ENCODE measurements around the gene EEF1B2.
"Not testable (repeated sequence)": the region's sequence is repeated elsewhere in the genome, so short reads cannot be mapped to it uniquely, and the experiment has no call there.

Gene EEF1B2

DNA sequence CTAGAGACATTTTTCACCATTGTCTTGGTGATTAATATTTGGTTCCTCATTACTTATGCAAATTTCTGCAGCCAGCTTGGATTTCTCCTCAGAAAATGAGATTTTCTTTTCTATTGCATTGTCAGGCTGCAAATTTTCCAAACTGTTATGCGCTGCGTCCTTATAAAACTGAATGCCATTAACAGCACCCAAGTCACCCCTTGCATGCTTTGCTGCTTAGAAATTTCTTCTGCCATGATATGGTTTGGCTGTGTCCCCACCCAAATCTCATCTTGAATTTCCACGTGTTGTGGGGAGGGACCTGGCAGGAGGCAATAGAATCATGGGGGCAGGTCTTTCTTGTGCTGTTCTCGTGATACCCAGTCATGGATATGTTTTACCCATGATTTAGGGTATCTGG is 8.5 kb downstream of the EEF1B2 start:
- not testable (repeated sequence) for DNase-seq

DNA sequence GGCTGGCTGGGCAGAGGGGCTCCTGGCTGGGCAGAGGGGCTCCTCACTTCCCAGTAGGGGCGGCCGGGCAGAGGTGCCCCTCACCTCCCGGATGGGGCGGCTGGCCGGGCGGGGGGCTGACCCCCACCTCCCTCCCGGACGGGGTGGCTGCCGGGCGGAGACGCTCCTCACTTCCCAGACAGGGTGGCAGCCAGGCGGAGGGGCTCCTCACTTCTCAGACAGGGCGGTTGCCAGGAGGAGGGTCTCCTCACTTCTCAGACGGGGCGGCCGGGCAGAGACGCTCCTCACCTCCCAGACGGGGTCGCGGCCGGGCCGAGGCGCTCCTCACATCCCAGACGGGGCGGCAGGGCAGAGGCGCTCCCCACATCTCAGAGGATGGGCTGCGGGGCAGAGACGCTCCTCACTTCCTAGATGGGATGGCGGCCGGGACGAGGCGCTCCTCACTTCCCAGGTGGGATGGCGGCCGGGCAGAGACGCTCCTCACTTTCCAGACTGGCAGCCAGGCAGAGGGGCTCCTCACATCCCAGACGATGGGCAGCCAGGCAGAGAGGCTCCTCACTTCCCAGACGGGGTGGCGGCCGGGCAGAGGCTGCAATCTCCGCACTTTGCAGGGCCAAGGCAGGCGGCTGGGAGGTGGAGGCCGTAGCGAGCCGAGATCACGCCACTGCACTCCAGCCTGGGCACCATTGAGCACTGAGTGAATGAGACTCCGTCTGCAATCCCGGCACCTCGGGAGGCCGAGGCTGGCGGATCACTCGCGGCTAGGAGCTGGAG is 12.1 kb downstream of the EEF1B2 start:
- DNase-seq = not testable (repeated sequence)

DNA sequence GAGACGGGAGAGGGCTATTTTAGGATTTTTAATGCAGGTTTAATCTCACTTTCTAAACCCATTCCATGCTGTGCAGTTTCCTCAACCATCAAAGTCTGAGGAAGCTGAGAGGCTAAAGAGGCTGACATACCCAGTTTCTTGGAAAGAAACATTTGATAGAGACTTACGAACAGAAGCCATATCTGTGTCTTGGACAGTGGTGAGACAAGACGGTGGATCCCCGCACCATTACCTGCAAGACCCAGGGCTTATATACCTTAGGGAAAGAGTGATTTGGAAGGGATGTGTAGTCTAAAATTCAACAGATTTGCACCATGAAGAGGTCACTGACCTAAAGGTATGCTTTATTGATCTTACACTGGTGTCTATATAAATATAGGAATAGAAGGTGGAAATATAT is 13.5 kb downstream of the EEF1B2 start:
- no peak for DNase-seq

DNA sequence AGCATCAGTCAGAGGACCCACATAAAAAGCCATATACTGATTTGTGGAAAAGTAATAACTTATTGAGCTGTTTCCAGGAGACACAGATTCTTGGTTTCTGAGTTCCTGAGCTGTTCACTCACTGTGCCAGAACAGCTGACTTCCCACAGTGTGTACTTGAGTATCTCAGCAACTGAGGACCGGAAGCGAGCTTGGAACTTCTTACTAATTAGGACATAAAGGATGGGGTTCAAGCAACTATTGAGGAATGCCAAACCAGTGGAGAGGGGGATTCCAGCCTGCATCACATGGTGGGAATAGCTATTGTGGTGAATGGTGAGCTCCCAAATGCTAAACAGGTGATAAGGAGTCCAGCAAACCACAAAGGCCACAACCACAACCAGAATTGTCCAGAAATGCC is 16.4 kb downstream of the EEF1B2 start:
- DNase-seq = no peak

DNA sequence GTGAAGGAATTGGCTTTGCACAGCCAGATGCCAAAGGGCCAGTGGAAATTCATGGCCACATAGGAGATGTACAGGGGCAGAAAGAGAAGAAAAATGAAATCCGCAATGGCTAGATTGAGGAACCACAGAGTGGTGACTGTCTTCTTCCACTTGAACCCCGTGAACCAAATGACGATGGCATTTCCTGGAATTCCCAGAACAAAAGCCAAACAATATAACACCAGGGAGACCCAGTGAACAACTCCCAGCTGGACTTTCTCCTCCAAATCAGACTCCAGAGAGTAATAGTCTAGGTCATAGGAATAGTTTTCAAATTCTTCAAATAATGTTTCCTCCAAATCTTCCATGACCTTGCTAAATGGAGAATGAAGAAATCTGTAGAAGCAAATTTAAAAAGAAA is 17.2 kb downstream of the EEF1B2 start:
- DNase-seq = no peak

DNA sequence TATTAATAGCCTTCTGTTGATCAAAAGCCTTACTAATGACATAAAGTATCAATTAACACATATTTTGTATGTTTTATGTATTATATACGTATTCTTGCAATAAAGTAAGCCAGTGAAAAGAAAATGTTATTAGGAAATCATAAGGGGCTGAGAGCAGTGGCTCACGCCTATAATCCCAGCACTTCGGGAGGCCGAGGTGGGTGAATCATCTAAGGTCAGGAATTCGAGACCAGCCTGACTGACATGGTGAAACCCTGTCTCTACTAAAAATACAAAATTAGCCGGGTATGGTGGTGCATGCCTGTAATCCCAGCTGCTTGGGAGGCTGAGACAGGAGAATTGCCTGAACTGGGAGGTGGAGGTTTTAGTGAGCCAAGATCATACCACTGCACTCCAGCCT is 21.8 kb downstream of the EEF1B2 start:
- not testable (repeated sequence) for DNase-seq

DNA sequence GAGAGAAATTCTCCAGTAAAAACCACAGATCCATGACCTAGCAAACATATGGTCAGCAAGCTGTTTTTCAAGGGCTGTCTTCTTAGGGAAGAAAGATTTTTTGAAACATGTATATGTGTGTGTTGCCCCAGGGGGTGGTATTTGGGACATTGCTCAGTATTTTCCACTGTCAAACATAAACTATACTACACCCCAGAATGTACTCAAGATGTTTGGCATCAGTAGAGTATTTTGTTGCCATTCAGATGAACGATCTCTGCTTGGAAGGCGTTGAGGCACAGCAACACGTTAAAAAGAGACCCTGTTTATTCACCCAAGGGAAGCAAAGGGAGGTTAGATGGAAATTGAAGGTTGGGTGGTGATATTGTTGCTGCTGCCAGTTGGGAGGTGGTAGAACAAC is 30.0 kb downstream of the EEF1B2 start:
- no peak for DNase-seq

DNA sequence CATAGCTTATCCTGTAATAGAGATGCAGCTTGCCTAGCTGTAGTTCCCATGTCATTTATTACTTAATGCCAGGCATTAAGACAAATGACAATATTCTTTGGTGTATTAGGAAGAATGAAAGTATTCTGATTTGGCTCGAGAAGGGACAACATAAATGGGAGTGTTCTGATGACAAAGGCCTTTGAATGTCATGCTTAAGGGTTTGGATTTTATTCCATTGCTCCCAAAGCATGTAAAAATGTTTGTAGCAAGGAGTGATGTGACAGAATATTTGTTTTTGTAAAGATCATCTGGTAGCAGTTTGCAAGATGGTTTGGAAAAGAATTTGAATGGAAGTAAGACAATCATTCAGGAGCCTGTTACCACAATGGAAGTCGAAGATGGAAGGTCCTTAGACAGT is 30.4 kb downstream of the EEF1B2 start:
- DNase-seq = no peak

DNA sequence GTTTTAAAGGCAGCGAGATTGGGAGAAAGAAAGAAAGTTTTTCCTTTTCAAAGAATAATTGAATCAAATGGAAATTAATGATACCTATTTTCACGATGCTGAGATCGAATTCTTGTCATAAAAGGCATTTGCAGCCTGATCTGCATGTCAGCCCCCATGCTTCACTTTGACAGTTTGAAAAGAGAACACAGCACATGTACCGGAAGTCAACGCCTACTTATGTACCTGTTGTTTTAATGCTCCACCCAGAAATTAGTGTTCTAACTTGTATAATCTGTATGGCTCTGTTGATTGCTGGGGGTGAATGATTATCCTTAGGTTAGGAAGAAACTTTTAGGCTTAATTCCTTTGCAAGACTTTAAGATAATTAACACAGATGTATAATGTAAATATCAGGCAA is 31.0 kb downstream of the EEF1B2 start:
- DNase-seq = no peak

DNA sequence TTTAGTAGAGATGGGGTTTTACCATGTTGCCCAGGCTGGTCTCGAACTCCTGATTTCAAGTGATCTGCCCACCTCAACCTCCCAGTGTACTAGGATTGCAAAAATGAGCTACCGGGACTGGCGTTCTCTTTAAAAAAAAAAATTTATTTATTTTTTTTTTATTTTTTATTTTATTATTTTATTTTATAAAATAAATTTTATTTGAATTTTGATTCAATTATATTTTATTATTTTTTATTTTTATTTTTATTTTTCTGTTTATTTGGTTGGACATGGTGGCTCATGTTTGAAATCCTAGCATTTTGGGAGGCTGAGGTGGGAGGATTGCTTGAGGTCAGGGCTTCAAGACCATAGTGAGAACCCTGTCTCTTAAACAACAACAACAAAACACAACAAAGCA is 32.5 kb downstream of the EEF1B2 start:
- no peak for DNase-seq

DNA sequence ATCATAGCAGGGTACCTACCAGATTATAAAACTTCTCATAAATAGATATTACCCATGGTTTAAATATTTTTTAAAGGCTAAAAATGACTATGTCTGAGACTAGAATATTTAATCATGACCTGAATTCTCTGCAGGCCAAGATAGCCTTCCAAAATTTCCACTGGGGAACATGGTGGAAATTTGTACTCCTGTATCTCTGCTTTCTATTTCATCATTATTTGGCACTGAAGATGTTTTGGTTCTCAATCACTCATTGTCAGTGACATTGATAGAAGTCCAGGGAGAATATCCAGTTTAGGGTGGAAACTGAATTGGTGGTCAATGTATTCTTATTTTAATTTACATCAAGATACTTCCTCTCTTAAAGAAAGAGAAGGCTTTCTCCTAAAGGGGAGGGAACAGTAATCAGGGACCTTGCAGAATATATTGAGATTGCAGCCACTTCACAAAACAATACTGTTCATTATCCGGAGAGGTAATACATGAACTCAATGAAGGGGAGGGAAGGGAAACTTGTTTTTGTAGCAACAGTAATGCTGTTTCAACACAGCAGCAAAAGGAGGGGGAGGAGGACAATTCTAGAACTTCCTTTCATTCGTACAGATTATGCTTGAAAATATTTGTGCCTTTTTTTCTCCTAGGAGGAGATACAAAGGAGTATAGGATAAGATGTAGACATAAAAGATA is 34.1 kb downstream of the EEF1B2 start:
- DNase-seq = no peak

DNA sequence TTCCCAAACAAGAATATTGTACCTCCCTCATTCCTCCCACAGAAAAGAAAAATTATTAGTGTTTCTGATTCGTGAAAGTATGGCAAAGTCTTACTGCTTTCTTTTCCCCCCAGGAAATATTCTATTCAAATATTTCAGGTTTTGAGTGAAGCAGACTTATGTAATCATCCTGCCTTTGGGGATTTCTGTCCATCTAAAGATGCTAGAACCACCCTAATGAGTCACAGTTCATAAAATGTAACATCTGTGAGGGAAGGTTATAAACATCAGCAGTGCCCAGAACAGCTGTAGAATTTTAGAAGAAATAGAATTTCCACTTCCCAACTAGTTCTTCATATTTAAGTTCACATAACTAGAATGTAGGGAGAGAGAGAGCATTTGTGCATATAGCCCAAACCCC is 39.0 kb downstream of the EEF1B2 start:
- DNase-seq = no peak

DNA sequence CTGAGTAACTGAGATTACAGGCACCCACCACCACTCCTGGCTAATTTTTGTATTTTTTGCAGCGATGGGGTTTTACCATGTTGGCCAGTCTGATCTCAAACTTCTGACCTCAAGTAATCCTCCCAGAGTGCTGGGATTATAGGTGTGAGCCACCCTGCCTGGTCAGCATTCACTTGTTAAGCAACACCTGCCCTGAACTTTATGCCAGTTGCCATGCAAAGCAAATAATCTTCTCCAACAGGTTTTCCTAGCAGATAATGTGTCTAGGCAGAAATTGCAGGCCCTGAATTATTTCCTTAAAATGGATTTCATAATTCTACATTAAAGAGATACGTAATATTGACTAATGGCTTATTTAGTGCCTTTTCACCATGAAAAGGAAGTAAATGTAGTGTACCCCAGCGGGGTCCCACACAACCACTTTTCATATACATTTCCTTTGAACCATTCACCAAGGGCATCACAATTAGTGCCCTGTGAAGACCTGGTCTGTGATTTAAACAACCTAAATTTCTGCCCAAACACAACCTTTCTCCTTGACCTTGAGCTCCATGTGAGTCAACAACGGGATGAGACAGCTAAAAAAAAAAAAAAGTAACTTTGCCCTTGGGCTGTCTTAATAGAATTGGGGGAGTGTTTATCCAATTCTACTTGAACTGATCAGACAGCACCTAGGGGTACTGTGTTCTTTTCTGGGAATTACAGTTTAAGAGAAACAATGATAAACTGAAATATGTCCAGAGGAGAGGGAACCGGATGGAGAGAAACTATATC is 41.6 kb downstream of the EEF1B2 start:
- DNase-seq = no peak

DNA sequence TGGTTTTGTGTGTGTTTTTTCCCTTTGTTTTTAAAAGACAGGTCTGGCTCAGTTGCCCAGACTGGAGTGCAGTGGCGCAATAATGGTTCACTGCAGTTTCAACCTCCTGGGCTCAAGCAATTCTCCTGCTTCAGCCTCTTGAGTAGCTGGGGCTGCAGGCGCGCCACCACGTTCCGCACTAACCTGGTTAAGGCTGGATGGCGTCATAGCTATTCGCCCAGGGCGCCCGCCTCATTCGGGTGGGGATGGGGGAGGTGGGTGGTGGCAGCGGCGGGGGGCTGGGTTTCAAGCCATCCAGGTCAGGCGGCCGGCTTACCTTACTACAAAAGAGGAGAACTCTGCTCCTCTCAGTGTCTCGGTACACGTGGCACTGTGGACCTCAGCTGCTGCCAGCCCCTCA is 42.8 kb downstream of the EEF1B2 start:
- DNase-seq = no peak

DNA sequence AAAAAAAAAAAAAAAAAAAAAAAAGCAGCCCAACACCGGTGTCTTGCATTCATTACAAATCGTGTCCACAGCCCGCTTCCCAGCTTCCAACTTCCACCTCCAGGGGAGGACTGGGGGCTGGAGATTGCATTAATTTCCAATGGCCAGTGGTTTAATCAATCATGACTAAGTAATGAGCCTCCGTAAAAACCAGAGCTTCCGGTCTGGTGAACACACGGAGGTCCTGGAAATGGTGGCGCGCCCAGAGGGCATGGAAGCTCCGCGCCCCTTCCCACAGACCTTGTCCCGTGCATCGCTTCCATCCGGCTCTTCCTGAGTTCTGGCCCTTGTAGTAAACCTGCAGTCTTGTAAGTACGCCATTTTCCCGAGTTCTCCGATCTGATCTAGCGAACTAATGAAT is 43.6 kb downstream of the EEF1B2 start:
- DNase-seq = no peak

DNA sequence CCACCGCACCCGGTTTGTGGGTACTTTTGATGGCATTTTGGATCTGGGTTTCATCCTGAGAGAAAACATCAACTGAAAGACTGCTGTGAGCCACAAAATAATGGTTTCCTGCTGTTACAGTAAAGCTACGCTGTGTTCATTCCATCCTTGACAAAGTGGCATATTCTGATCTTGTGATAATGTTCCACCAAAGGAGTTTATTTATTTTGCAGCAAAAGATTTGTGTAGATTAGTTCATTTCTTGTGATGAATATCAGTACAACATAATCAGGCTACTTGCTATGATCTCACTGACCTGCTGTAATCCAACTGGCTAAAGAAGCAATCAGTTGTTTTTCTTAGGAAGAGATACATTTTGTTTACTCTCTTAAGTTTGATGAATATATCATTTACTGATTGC is 45.0 kb downstream of the EEF1B2 start:
- DNase-seq = no peak

DNA sequence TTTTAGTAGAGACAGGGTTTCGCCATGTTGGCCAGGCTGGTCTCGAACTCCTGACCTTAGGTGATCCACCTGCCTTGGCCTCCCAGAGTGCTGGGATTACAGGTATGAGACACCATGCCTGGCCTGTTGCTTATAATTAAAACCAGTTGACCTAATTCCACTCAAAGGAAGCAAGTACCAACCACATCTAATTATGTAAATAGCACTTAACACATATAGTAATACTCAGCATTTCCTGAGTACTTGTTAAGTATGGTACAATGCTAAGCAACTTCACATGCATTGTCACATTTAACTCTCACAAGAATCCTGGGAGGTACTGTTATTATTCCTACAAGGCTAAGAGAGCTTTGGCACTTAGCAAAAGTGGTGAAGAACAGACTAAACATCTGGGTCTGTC is 47.6 kb downstream of the EEF1B2 start:
- not testable (repeated sequence) for DNase-seq

DNA sequence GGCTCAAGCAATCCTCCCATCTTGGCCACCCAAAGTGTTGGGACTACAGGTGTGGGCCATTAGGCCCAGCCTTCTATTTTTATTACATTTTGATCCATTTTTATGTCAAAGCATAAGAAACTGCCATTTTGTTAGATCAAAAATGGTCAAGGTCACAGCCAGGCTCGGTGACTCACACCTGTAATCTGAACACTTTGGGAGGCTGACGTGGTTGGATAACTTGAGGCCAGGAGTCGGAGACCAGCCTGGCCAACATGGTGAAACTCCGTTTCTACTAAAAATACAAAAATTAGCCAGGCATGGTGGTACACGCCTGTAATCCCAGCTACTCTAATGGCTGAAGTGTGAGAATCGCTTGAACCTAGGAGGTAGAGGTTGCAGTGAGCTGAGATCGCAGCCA is 49.2 kb downstream of the EEF1B2 start:
- no peak for DNase-seq

DNA sequence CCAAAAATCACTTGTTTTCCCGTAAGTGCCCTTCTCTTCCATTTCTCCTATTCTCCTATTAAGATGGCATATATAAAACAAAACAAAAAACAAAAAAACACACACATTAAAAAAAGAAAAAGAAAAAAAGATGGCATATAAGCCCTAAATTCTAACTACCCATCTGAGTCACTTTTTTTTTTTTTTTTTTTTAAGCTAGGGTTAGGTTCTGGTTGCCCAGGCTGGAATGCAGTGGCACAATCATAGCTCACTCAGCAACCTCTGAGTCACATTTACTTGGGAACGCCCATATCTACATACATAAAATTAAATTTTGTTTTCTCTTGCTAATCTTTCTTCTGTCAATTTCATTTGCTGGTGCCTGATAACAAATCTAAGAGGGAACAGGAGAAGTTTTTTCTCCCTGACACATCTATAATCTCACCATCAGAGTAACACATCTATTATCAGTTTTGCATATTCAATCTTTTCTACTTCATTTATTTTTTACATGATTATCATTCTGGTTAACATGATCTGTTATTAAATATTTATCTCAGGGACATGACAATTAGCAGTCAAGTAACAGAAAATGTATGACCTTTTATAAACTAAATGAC is 52.1 kb downstream of the EEF1B2 start:
- DNase-seq = no peak
